Neuron (in vitro differentiated cells): ENCODE data around the gene VPS33A.

Experiments
- H2AFZ ChIP-seq: one replicate; pipeline ENCODE4 v1.6.1; 2013; ENCODE audit warnings: low read depth, mild to moderate bottlenecking, inconsistent platforms, low read length, moderate library complexity
- H3K27me3 ChIP-seq: one replicate; pipeline ENCODE4 v1.6.1; 2013; ENCODE audit warnings: low read length; ENCODE audit not compliant: insufficient read depth
- H3K36me3 ChIP-seq: one replicate; pipeline ENCODE4 v1.6.1; 2013; ENCODE audit warnings: low read length; ENCODE audit not compliant: insufficient read depth
- H3K4me1 ChIP-seq: one replicate; pipeline ENCODE4 v1.6.1; 2013; ENCODE audit warnings: low read length; ENCODE audit not compliant: insufficient read depth
- H3K4me3 ChIP-seq: 2 replicates; pipeline ENCODE4 v1.5.1; 2013; ENCODE audit warnings: mild to moderate bottlenecking, low read length, moderate library complexity
- H3K9me3 ChIP-seq: one replicate; pipeline ENCODE4 v1.6.1; 2013; ENCODE audit warnings: low read length

VPS33A gene

GRCh38 chr12:122266230-122266901, at the start of gene VPS33A:
TSS of gene VPS33A (minus strand) at chr12:122266494. CDS start at chr12:122266408, 86 bp downstream.
- H3K4me3 ChIP-seq = peak within 1 kb of the TSS; percentile 65
- H3K9me3 ChIP-seq = no peaks in the 10 kb centered on the region
- peaks cover 14% of the 10 kb centered on the region for H3K36me3 ChIP-seq
- peak within 1 kb of the TSS; percentile 31 for H2AFZ ChIP-seq
- H3K4me1 ChIP-seq = peaks cover 7% of the 10 kb centered on the region
- no peaks in the 10 kb centered on the region for H3K27me3 ChIP-seq

GRCh38 chr12:122312926-122313325, 46.6 kb upstream of the VPS33A start:
- Histone ChIP-seq H2AFZ (no peak overlapping the region), H3K4me3 (no peak overlapping the region), H3K9me3 (no peaks in the 10 kb centered on the region), H3K36me3 (peaks cover 66% of the 10 kb centered on the region), H3K27me3 (no peaks in the 10 kb centered on the region), H3K4me1 (no peaks in the 10 kb centered on the region)

GRCh38 chr12:122311696-122312095, 45.4 kb upstream of the VPS33A start:
- Histone ChIP-seq H3K36me3 (peaks cover 60% of the 10 kb centered on the region), H3K4me3 (no peak overlapping the region), H2AFZ (no peak overlapping the region), H3K4me1 (no peaks in the 10 kb centered on the region), H3K9me3 (no peaks in the 10 kb centered on the region), H3K27me3 (no peaks in the 10 kb centered on the region)

GRCh38 chr12:122310626-122311333, 44.5 kb upstream of the VPS33A start:
- no peaks in the 10 kb centered on the region for H3K4me1 ChIP-seq
- no peak overlapping the region for H2AFZ ChIP-seq
- no peaks in the 10 kb centered on the region for H3K9me3 ChIP-seq
- peaks cover 58% of the 10 kb centered on the region for H3K36me3 ChIP-seq
- no peak overlapping the region for H3K4me3 ChIP-seq
- H3K27me3 ChIP-seq = no peaks in the 10 kb centered on the region

- Histone ChIP-seq H2AFZ (no peak overlapping the region), H3K36me3 (peaks cover 57% of the 10 kb centered on the region), H3K27me3 (no peaks in the 10 kb centered on the region), H3K4me1 (no peaks in the 10 kb centered on the region), H3K9me3 (no peaks in the 10 kb centered on the region), H3K4me3 (no peak overlapping the region)
Measured at GRCh38 chr12:122309564-122310121, 43.3 kb upstream of the VPS33A start.

- Histone ChIP-seq H3K27me3 (no peaks in the 10 kb centered on the region), H3K4me1 (no peaks in the 10 kb centered on the region), H3K4me3 (no peak overlapping the region), H2AFZ (no peak overlapping the region), H3K36me3 (peaks cover 53% of the 10 kb centered on the region), H3K9me3 (no peaks in the 10 kb centered on the region)
Measured at GRCh38 chr12:122308811-122309210, 42.5 kb upstream of the VPS33A start.

- Histone ChIP-seq H3K27me3 (no peaks in the 10 kb centered on the region), H3K36me3 (peaks cover 55% of the 10 kb centered on the region)
Measured at GRCh38 chr12:122306407-122306806, 40.1 kb upstream of the VPS33A start.

GRCh38 chr12:122304924-122305323, 38.6 kb upstream of the VPS33A start:
- H3K27me3 ChIP-seq = no peaks in the 10 kb centered on the region
- H3K4me1 ChIP-seq = peaks cover 3% of the 10 kb centered on the region
- peaks cover 54% of the 10 kb centered on the region for H3K36me3 ChIP-seq
- H2AFZ ChIP-seq = no peak overlapping the region
- H3K4me3 ChIP-seq = no peak overlapping the region
- no peaks in the 10 kb centered on the region for H3K9me3 ChIP-seq

More at GRCh38 chr12:122306407-122306806, 40.1 kb upstream of the VPS33A start:
- H3K4me3 ChIP-seq = no peak overlapping the region
- H2AFZ ChIP-seq = no peak overlapping the region
- no peaks in the 10 kb centered on the region for H3K4me1 ChIP-seq
- no peaks in the 10 kb centered on the region for H3K9me3 ChIP-seq

GRCh38 chr12:122303068-122303467, 36.8 kb upstream of the VPS33A start:
- peaks cover 43% of the 10 kb centered on the region for H3K36me3 ChIP-seq
- H2AFZ ChIP-seq = no peak overlapping the region
- H3K4me1 ChIP-seq = peaks cover 3% of the 10 kb centered on the region
- no peak overlapping the region for H3K4me3 ChIP-seq
- H3K27me3 ChIP-seq = no peaks in the 10 kb centered on the region
- H3K9me3 ChIP-seq = no peaks in the 10 kb centered on the region

GRCh38 chr12:122298071-122298748, 31.9 kb upstream of the VPS33A start:
- Histone ChIP-seq H3K4me1 (peaks cover 3% of the 10 kb centered on the region), H3K9me3 (peaks cover 2% of the 10 kb centered on the region), H3K4me3 (no peak overlapping the region), H2AFZ (no peak overlapping the region), H3K36me3 (peaks cover 47% of the 10 kb centered on the region), H3K27me3 (no peaks in the 10 kb centered on the region)

- Histone ChIP-seq H3K36me3 (peaks cover 46% of the 10 kb centered on the region), H3K27me3 (no peaks in the 10 kb centered on the region), H3K9me3 (peaks cover 2% of the 10 kb centered on the region), H3K4me1 (peaks cover 3% of the 10 kb centered on the region), H2AFZ (no peak overlapping the region), H3K4me3 (no peak overlapping the region)
Measured at GRCh38 chr12:122297494-122297893, 31.2 kb upstream of the VPS33A start.

GRCh38 chr12:122295877-122296276, 29.6 kb upstream of the VPS33A start:
- Histone ChIP-seq H3K9me3 (peaks cover 2% of the 10 kb centered on the region), H3K36me3 (peaks cover 50% of the 10 kb centered on the region), H3K4me3 (no peak overlapping the region), H3K4me1 (no peaks in the 10 kb centered on the region), H2AFZ (no peak overlapping the region), H3K27me3 (no peaks in the 10 kb centered on the region)

- peaks cover 2% of the 10 kb centered on the region for H3K9me3 ChIP-seq
- H3K36me3 ChIP-seq = peaks cover 46% of the 10 kb centered on the region
- H2AFZ ChIP-seq = no peak overlapping the region
- H3K4me3 ChIP-seq = no peak overlapping the region
- H3K4me1 ChIP-seq = no peaks in the 10 kb centered on the region
- no peaks in the 10 kb centered on the region for H3K27me3 ChIP-seq
Measured at GRCh38 chr12:122293081-122293480, 26.8 kb upstream of the VPS33A start.
